Gastroesophageal sphincter (tissue), 4 donors: ENCODE data around the gene PARD6G. TPM values are rescaled to one million over a fixed set of nuclear protein-coding genes. Genes with fewer than 3 reads are reported as not detected.

Experiments used
- ATAC-seq: fragments of 150-250 bp; one replicate; pipeline ENCODE4 v1.9.1; 2016; ENCODE audit warnings: mild to moderate bottlenecking, moderate library complexity
- H3K27ac ChIP-seq, 4 donors: fragments of 200-600 bp; sonication (generic) in 3 of 4; 1 replicate in 3 of 4; 2 replicates in 1 of 4; pipeline ENCODE4 v1.5.1; 2016 to 2019
- H3K27me3 ChIP-seq: fragments of 200-600 bp; sonication (generic); one replicate; pipeline ENCODE4 v1.5.1; 2019
- H3K36me3 ChIP-seq, 2 donors: fragments of 200-600 bp; sonication (generic); one replicate each; pipeline ENCODE4 v1.5.1; 2019; ENCODE audit warnings: control low read depth in 1 of 2
- H3K4me1 ChIP-seq, 3 donors: fragments of 200-600 bp; sonication (generic); 1 replicate in 2 of 3; 2 replicates in 1 of 3; pipeline ENCODE4 v1.5.1; 2016 to 2019; ENCODE audit warnings: control low read depth in 2 of 3
- H3K4me3 ChIP-seq, 2 donors: fragments of 200-600 bp; sonication (generic); one replicate each; pipeline ENCODE4 v1.5.1; 2019; ENCODE audit warnings: mild to moderate bottlenecking in 1 of 2, moderate library complexity in 1 of 2
- H3K9me3 ChIP-seq, 3 donors: fragments of 200-600 bp; sonication (generic); one replicate each; pipeline ENCODE4 v1.5.1; 2017 to 2019; ENCODE audit warnings: control low read depth in 2 of 3
- CTCF ChIP-seq, 4 experiments: fragments of 200-600 bp in 2 of 4; fragments of 450-650 bp in 2 of 4; sonication (generic) in 1 of 4; IDR thresholded peaks; one replicate each; pipeline ENCODE4 v1.5.1; 2017 to 2019; ENCODE audit warnings: antibody characterized with exemption in 4 of 4, mild to moderate bottlenecking in 2 of 4, moderate library complexity in 2 of 4
- EP300 ChIP-seq: sonication (generic); formaldehyde crosslinking; IDR thresholded peaks from one replicate; pipeline ENCODE4 v1.6.1; 2017; ENCODE audit warnings: antibody characterized with exemption, mild to moderate bottlenecking
- POLR2A ChIP-seq, 2 donors: fragments of 450-650 bp; IDR thresholded peaks; one replicate each; pipeline ENCODE4 v1.6.1; 2017; ENCODE audit warnings: antibody characterized with exemption in 2 of 2, mild to moderate bottlenecking in 2 of 2, moderate library complexity in 1 of 2
- POLR2AphosphoS5 ChIP-seq: sonication (generic); formaldehyde crosslinking; IDR thresholded peaks from one replicate; pipeline ENCODE4 v1.6.1; 2017; ENCODE audit warnings: antibody characterized with exemption
- WGBS, 2 donors: methylation state at CpG; one replicate each; pipeline ENCODE4 v1.1.5; 2018; ENCODE audit warnings: low coverage in 1 of 2; 5-methylcytosine and 5-hydroxymethylcytosine counted together
- total RNA-seq, 4 donors: library from RNA; depleted of rRNA; stranded (reverse); fragments of >200 nt; gene quantifications; one replicate each; pipeline ENCODE4 v1.1.0, GENCODE V29; 2016

The PARD6G gene
- total RNA-seq, 4 donors from 2014 or later: 3.7 to 14.0 (median 8.6) TPM

GRCh38 chr18:80129672-80130367 is 117.5 kb downstream of the PARD6G start:
- peaks cover 0 to 17% (median 0%) of the 10 kb centered on the region in 3 donors for H3K4me1 ChIP-seq
- no peak for TF ChIP-seq EP300
- no peak for TF ChIP-seq POLR2AphosphoS5
- TF ChIP-seq CTCF (IDR thresholded peaks at IDR 0.05): no peak
- TF ChIP-seq POLR2A (IDR thresholded peaks at IDR 0.05): no peak
- no peak overlapping the region for H3K4me3 ChIP-seq
- no peak overlapping the region for H3K27ac ChIP-seq
- H3K36me3 ChIP-seq: peaks cover 0 to 30% of the 10 kb centered on the region in 2 donors
- no peak for ATAC-seq
- 88 to 89% methylated on average over 4 to 7 of the region's 7 CpGs for WGBS, 2 donors
- H3K9me3 ChIP-seq: no peaks in the 10 kb centered on the region
- no peaks in the 10 kb centered on the region for H3K27me3 ChIP-seq

GRCh38 chr18:80127635-80128034 is 119.7 kb downstream of the PARD6G start:
- WGBS, 2 donors: 75 to 100% methylated on average over 1 of the region's 1 CpG
- TF ChIP-seq POLR2AphosphoS5 (no peak), POLR2A (IDR thresholded peaks at IDR 0.05) (no peak), CTCF (IDR thresholded peaks at IDR 0.05) (no peak), EP300 (no peak)
- Histone ChIP-seq H3K9me3 (no peaks in the 10 kb centered on the region), H3K4me3 (no peak overlapping the region), H3K27ac (no peak overlapping the region), H3K27me3 (no peaks in the 10 kb centered on the region), H3K4me1 (peaks cover 0 to 15% (median 0%) of the 10 kb centered on the region in 3 donors), H3K36me3 (peaks cover 0 to 8% of the 10 kb centered on the region in 2 donors)
- ATAC-seq: no peak

GRCh38 chr18:80126797-80127196 is 120.5 kb downstream of the PARD6G start:
- TF ChIP-seq POLR2AphosphoS5: no peak
- no peak for TF ChIP-seq CTCF (IDR thresholded peaks at IDR 0.05)
- no peak for TF ChIP-seq POLR2A (IDR thresholded peaks at IDR 0.05)
- no peak for TF ChIP-seq EP300
- Histone ChIP-seq H3K27ac (no peak overlapping the region), H3K9me3 (no peaks in the 10 kb centered on the region), H3K4me1 (peaks cover 0 to 11% (median 0%) of the 10 kb centered on the region in 3 donors), H3K27me3 (no peaks in the 10 kb centered on the region), H3K36me3 (peaks cover 0 to 4% of the 10 kb centered on the region in 2 donors), H3K4me3 (no peak overlapping the region)
- no peak for ATAC-seq
- WGBS, 2 donors: 92 to 94% methylated on average over 7 to 8 of the region's 9 CpGs

GRCh38 chr18:80124131-80124530 is 123.2 kb downstream of the PARD6G start:
- ATAC-seq: no peak
- Histone ChIP-seq H3K27ac (no peak overlapping the region), H3K36me3 (peaks cover 0 to 15% of the 10 kb centered on the region in 2 donors), H3K27me3 (no peaks in the 10 kb centered on the region), H3K4me1 (peaks cover 0 to 4% (median 0%) of the 10 kb centered on the region in 3 donors), H3K4me3 (no peak overlapping the region), H3K9me3 (no peaks in the 10 kb centered on the region)
- TF ChIP-seq POLR2A (IDR thresholded peaks at IDR 0.05) (no peak), EP300 (no peak), POLR2AphosphoS5 (no peak), CTCF (IDR thresholded peaks at IDR 0.05) (no peak)

GRCh38 chr18:80120932-80121331 is 126.4 kb downstream of the PARD6G start:
- H3K4me1 ChIP-seq: peaks cover 0 to 14% (median 0%) of the 10 kb centered on the region in 3 donors
- ATAC-seq: no peak

More at GRCh38 chr18:80120932-80121331, 126.4 kb downstream of the PARD6G start:
- WGBS, 2 donors: 93 to 94% methylated on average over 1 of the region's 1 CpG
- Histone ChIP-seq H3K4me3 (no peak overlapping the region), H3K36me3 (peaks cover 0 to 36% of the 10 kb centered on the region in 2 donors), H3K27ac (no peak overlapping the region), H3K9me3 (no peaks in the 10 kb centered on the region), H3K27me3 (no peaks in the 10 kb centered on the region)
- TF ChIP-seq POLR2A (IDR thresholded peaks at IDR 0.05): no peak
